H1 (cell line): ENCODE data around the gene TMED5. TPM values are rescaled to one million over a fixed set of nuclear protein-coding genes. Genes with fewer than 3 reads are reported as not detected.

Experiments used
- CTCF ChIA-PET: fragments of 300-600 bp; sonication (Branson Sonifier 250); formaldehyde crosslinking; loops from one replicate; lab custom pipeline; 2021; ENCODE audit not compliant: partially characterized antibody; lab: Charles Lee
- POLR2A ChIA-PET: fragments of 300-600 bp; sonication (Branson Sonifier 250); formaldehyde crosslinking; loops from one replicate; lab custom pipeline; 2021; ENCODE audit warnings: inconsistent platforms; ENCODE audit not compliant: partially characterized antibody; lab: Charles Lee
- DNase-seq, 2 experiments: peaks; one replicate each; pipeline versions ENCODE4 v3.0.0 to v3.0.0-alpha.2; 2010 to 2022; ENCODE audit warnings: low spot score in 2 of 2, low read depth in 1 of 2, mixed read lengths in 1 of 2
- FAIRE-seq: peaks from 2 replicates; lab custom pipeline; 2011; peaks lifted over from hg19 to GRCh38; lab: Jason Lieb, UNC
- H2AFZ ChIP-seq: 2 replicates; pipeline ENCODE4 v1.8.1; 2012; ENCODE audit warnings: low read length, inconsistent platforms
- H2AK5ac ChIP-seq: 2 replicates; pipeline ENCODE4 v1.6.1; 2013; ENCODE audit warnings: low read depth, low read length
- H2BK120ac ChIP-seq: replicated peaks from 2 replicates; pipeline ENCODE3; 2013; ENCODE audit warnings: low read depth, low read length, inconsistent platforms
- H2BK12ac ChIP-seq: 2 replicates; pipeline ENCODE4 v1.6.1; 2013; ENCODE audit warnings: low read depth, low read length
- H2BK15ac ChIP-seq: 2 replicates; pipeline ENCODE4 v1.6.1; 2013; ENCODE audit warnings: low read length
- H2BK20ac ChIP-seq: 2 replicates; pipeline ENCODE4 v1.6.1; 2013; ENCODE audit warnings: low read length
- H2BK5ac ChIP-seq: 2 replicates; pipeline ENCODE4 v1.6.1; 2013; ENCODE audit warnings: low read depth, low read length
- H3K14ac ChIP-seq: 2 replicates; pipeline ENCODE4 v1.6.1; 2013; ENCODE audit warnings: inconsistent platforms; ENCODE audit not compliant: insufficient read length
- H3K18ac ChIP-seq: 2 replicates; pipeline ENCODE4 v1.6.1; 2013; ENCODE audit warnings: low read length; ENCODE audit errors: extremely low read depth
- H3K23ac ChIP-seq: 2 replicates; pipeline ENCODE4 v1.6.1; 2013; ENCODE audit warnings: inconsistent platforms; ENCODE audit not compliant: insufficient read length
- H3K23me2 ChIP-seq: 2 replicates; pipeline ENCODE4 v1.6.1; 2013; ENCODE audit warnings: low read depth, low read length
- H3K27ac ChIP-seq: 2 replicates; pipeline ENCODE4 v1.6.1; 2011; ENCODE audit warnings: low read depth, low read length, inconsistent platforms
- H3K27me3 ChIP-seq, 4 experiments: replicated peaks in 1 of 4; 1 replicate in 1 of 4; 2 replicates in 3 of 4; pipeline versions ENCODE4 v1.6.1 to v1.8.1; 2011 to 2013; ENCODE audit warnings: low read length in 3 of 4, mild to moderate bottlenecking in 3 of 4, inconsistent platforms in 2 of 4, mixed read lengths in 2 of 4, moderate library complexity in 1 of 4; ENCODE audit not compliant: control insufficient read depth in 3 of 4, insufficient read depth in 3 of 4; ENCODE audit errors: extremely low read depth in 1 of 4
- H3K36me3 ChIP-seq, 4 experiments: 2 replicates each; pipeline versions ENCODE4 v1.6.1 to v1.8.1; 2011 to 2013; ENCODE audit warnings: mild to moderate bottlenecking in 4 of 4, low read length in 3 of 4, moderate library complexity in 2 of 4, control low read depth in 1 of 4, inconsistent platforms in 1 of 4; ENCODE audit not compliant: insufficient read depth in 4 of 4, control insufficient read depth in 2 of 4
- H3K4ac ChIP-seq: replicated peaks from 2 replicates; pipeline ENCODE3; 2013; ENCODE audit warnings: low read length, low read depth, mixed read lengths, inconsistent platforms; ENCODE audit not compliant: insufficient read length
- H3K4me1 ChIP-seq, 4 experiments: replicated peaks in 1 of 4; 1 replicate in 1 of 4; 2 replicates in 3 of 4; pipeline versions ENCODE4 v1.6.1 to v1.8.1; 2011 to 2013; ENCODE audit warnings: low read length in 3 of 4, inconsistent platforms in 2 of 4, mixed read lengths in 1 of 4; ENCODE audit not compliant: insufficient read depth in 4 of 4, control insufficient read depth in 3 of 4
- H3K4me2 ChIP-seq, 2 experiments: 2 replicates each; pipeline versions ENCODE4 v1.6.1 to v1.8.1; 2011 to 2013; ENCODE audit warnings: low read depth in 2 of 2, low read length in 2 of 2, control low read depth in 1 of 2, inconsistent platforms in 1 of 2, mild to moderate bottlenecking in 1 of 2; ENCODE audit not compliant: insufficient read depth in 1 of 2
- H3K4me3 ChIP-seq, 4 experiments: fragments of 200-600, 300-600 bp in 1 of 4; sonication (generic), shearing (Covaris generic), sonication (Bioruptor Twin) in 1 of 4; 2 replicates each; pipeline versions ENCODE4 v1.5.1 to v1.8.1; 2011 to 2016; ENCODE audit warnings: low read length in 4 of 4, low read depth in 3 of 4, control low read depth in 2 of 4, inconsistent platforms in 2 of 4, mild to moderate bottlenecking in 2 of 4, mixed read lengths in 1 of 4, moderate library complexity in 1 of 4; ENCODE audit not compliant: insufficient read depth in 2 of 4; ENCODE audit errors: extremely low read depth in 1 of 4
- H3K56ac ChIP-seq: replicated peaks from 2 replicates; pipeline ENCODE3; 2013; ENCODE audit warnings: low read depth, mild to moderate bottlenecking, mixed read lengths, low read length, inconsistent platforms; ENCODE audit not compliant: insufficient read length
- H3K79me1 ChIP-seq: 2 replicates; pipeline ENCODE4 v1.6.1; 2013; ENCODE audit warnings: low read depth, low read length, control low read depth
- H3K79me2 ChIP-seq, 2 experiments: 2 replicates each; pipeline versions ENCODE4 v1.6.1 to v1.8.1; 2012 to 2013; ENCODE audit warnings: low read length in 2 of 2, mild to moderate bottlenecking in 2 of 2, inconsistent platforms in 1 of 2; ENCODE audit not compliant: insufficient read depth in 2 of 2, control insufficient read depth in 1 of 2
- H3K9ac ChIP-seq, 4 experiments: replicated peaks in 1 of 4; 1 replicate in 1 of 4; 2 replicates in 3 of 4; pipeline versions ENCODE4 v1.6.1 to v1.8.1; 2011 to 2013; ENCODE audit warnings: low read depth in 3 of 4, low read length in 3 of 4, control low read depth in 2 of 4, mild to moderate bottlenecking in 2 of 4, moderate library complexity in 2 of 4, inconsistent platforms in 1 of 4; ENCODE audit errors: extremely low read depth in 1 of 4
- H3K9me3 ChIP-seq, 2 experiments: 2 replicates each; pipeline versions ENCODE4 v1.6.1 to v1.8.1; 2012 to 2013; ENCODE audit warnings: mild to moderate bottlenecking in 2 of 2, moderate library complexity in 2 of 2, control low read depth in 1 of 2, inconsistent platforms in 1 of 2, low read depth in 1 of 2, low read length in 1 of 2, mixed read lengths in 1 of 2; ENCODE audit not compliant: insufficient read depth in 2 of 2
- H4K20me1 ChIP-seq, 2 experiments: replicated peaks in 1 of 2; 2 replicates each; pipeline versions ENCODE3 to v1.8.1; 2011 to 2013; ENCODE audit warnings: inconsistent platforms in 2 of 2, low read length in 2 of 2, mild to moderate bottlenecking in 1 of 2; ENCODE audit not compliant: insufficient read depth in 2 of 2, control insufficient read depth in 1 of 2
- H4K5ac ChIP-seq: 2 replicates; pipeline ENCODE4 v1.6.1; 2013; ENCODE audit warnings: low read length, low read depth, mixed read lengths, inconsistent platforms; ENCODE audit not compliant: insufficient read length
- H4K8ac ChIP-seq: 2 replicates; pipeline ENCODE4 v1.8.0; 2013; ENCODE audit warnings: mild to moderate bottlenecking, moderate library complexity, low read length, inconsistent platforms; ENCODE audit not compliant: insufficient read depth; ENCODE audit errors: extremely low read depth
- H4K91ac ChIP-seq: replicated peaks from 2 replicates; pipeline ENCODE3; 2013; ENCODE audit warnings: low read length, mixed read lengths, inconsistent platforms; ENCODE audit not compliant: insufficient read length
- BCL11A ChIP-seq, 2 experiments: IDR thresholded peaks; one replicate each; pipeline ENCODE4 v1.6.1; 2011; ENCODE audit warnings: low read depth in 2 of 2, low read length in 2 of 2, mild to moderate bottlenecking in 2 of 2
- CBX5 ChIP-seq: fragments of 300-800, 300-1000 bp; sonication (generic); IDR thresholded peaks from 2 replicates; pipeline ENCODE4 v1.7.1; 2016; ENCODE audit warnings: antibody characterized with exemption, low read length, low read depth
- CHD1 ChIP-seq: IDR thresholded peaks from 2 replicates; pipeline ENCODE4 v1.6.1; 2012; ENCODE audit warnings: low read depth, low read length, improper control_type of control experiment
- GABPA ChIP-seq: IDR thresholded peaks from 2 replicates; pipeline ENCODE4 v1.6.1; 2011; ENCODE audit warnings: mild to moderate bottlenecking, low read length, moderate library complexity, borderline replicate concordance; ENCODE audit not compliant: insufficient read depth
- GTF2F1 ChIP-seq: IDR thresholded peaks from 2 replicates; pipeline ENCODE4 v1.6.1; 2012; ENCODE audit warnings: low read depth, low read length, improper control_type of control experiment, borderline replicate concordance
- HDAC2 ChIP-seq, 2 experiments: fragments of 300-600 bp in 1 of 2; sonication (generic) in 1 of 2; IDR thresholded peaks; 2 replicates each; pipeline ENCODE4 v1.6.1; 2011 to 2012; ENCODE audit warnings: low read depth in 2 of 2, low read length in 2 of 2, mild to moderate bottlenecking in 2 of 2, moderate library complexity in 2 of 2, borderline replicate concordance in 1 of 2, inconsistent platforms in 1 of 2
- KDM5A ChIP-seq: fragments of 200-600 bp; IDR thresholded peaks from 2 replicates; pipeline ENCODE4 v1.7.1; 2012; ENCODE audit warnings: mild to moderate bottlenecking, low read length, inconsistent platforms, mixed read lengths
- MAX ChIP-seq: IDR thresholded peaks from 2 replicates; pipeline ENCODE4 v1.6.1; 2012; ENCODE audit warnings: inconsistent platforms
- SP1 ChIP-seq: IDR thresholded peaks from 2 replicates; pipeline ENCODE4 v1.6.1; 2011; ENCODE audit warnings: low read depth, low read length
- TAF1 ChIP-seq: IDR thresholded peaks from 2 replicates; pipeline ENCODE4 v1.6.1; 2011; ENCODE audit warnings: mild to moderate bottlenecking, low read depth, low read length
- WGBS, 2 experiments: shearing (Covaris generic) in 1 of 2; methylation state at CpG; one replicate each; pipeline versions ENCODE4 v1.1.6 to v1.1.7; 2013 to 2015; ENCODE audit warnings: low lambda C conversion rate in 2 of 2, mixed read lengths in 2 of 2, inconsistent platforms in 1 of 2, low coverage in 1 of 2, missing lambda C conversion rate in 1 of 2; ENCODE audit not compliant: insufficient replicate concordance in 2 of 2, insufficient coverage in 1 of 2, insufficient read length in 1 of 2; ENCODE audit errors: extremely low coverage in 1 of 2, missing lambda C conversion rate in 1 of 2; 5-methylcytosine and 5-hydroxymethylcytosine counted together
- polyA plus RNA-seq, 7 experiments: library from polyadenylated mRNA; depleted of rRNA in 3 of 7; stranded (reverse) in 5 of 7; unstranded in 2 of 7; fragments of >200 nt in 5 of 7; fragments of 200-250 nt in 2 of 7; gene quantifications; 1 replicate in 5 of 7; 2 replicates in 1 of 7; 4 replicates in 1 of 7; pipeline versions ENCODE4 v1.2.1 to v1.2.3, GENCODE V29; 2011 to 2013; ENCODE audit warnings: missing spikeins in 2 of 7, mixed read lengths in 2 of 7
- total RNA-seq: library from RNA; stranded (reverse); fragmentation: NEBNext Ultra II Directional; extraction: Animal tissue kit (Norgen Biotek cat#: 25700); gene quantifications from 2 replicates; pipeline ENCODE4 v1.2.1, GENCODE V29; 2021

The TMED5 gene
- total and polyA plus RNA-seq, 2 of the 8 experiments (the other 6 are each of a cell fraction or from before 2014, with no cell fraction given), result 14.8 to 32.8 TPM

- no peaks in the 10 kb centered on the region for H3K27me3 ChIP-seq
- H4K91ac ChIP-seq, result no peak overlapping the region
- FAIRE-seq, result no peak
- no peak overlapping the region for H3K14ac ChIP-seq
- no peaks in the 10 kb centered on the region; a peak in 1 of 7 replicates for H3K4me1 ChIP-seq
- no peaks in the 10 kb centered on the region for H4K20me1 ChIP-seq
- no peaks in the 10 kb centered on the region for H3K9me3 ChIP-seq
- no peaks in the 10 kb centered on the region for H3K79me1 ChIP-seq
- H3K4ac ChIP-seq, result no peak overlapping the region
- no peak overlapping the region for H3K4me3 ChIP-seq
- no peak overlapping the region for H3K18ac ChIP-seq
- H4K8ac ChIP-seq, result no peak overlapping the region
- no peak overlapping the region for H3K56ac ChIP-seq
- no peak overlapping the region for H4K5ac ChIP-seq
- no peak overlapping the region for H3K4me2 ChIP-seq
- ChIA-PET CTCF (no interaction called here), POLR2A (interaction anchor here (0.7 to 1.0 kb wide), 2 partner anchors 13 to 19 kb away, joined by 3 read pairs; no protein-coding TSS in a partner anchor)
- H2BK120ac ChIP-seq, result no peak overlapping the region
- H3K79me2 ChIP-seq, result no peaks in the 10 kb centered on the region; a peak in 1 of 4 replicates
- H3K36me3 ChIP-seq, result peaks cover 0 to 24% (median 0%) of the 10 kb centered on the region in 4 experiments; a peak in 3 of 8 replicates
- no peak overlapping the region for H2BK15ac ChIP-seq
- H2AFZ ChIP-seq, result no peak overlapping the region
- no peak overlapping the region for H2BK20ac ChIP-seq
- WGBS, 2 experiments, result 81% methylated on average over 1 of the region's 1 CpG; no CpG with 5 or more reads in 1 of the 2 experiments
- H2BK12ac ChIP-seq, result no peak overlapping the region
- no peak overlapping the region for H3K23ac ChIP-seq
- no peak for DNase-seq
- no peak overlapping the region for H2AK5ac ChIP-seq
- TF ChIP-seq TAF1 (no peak), GABPA (no peak), HDAC2 (IDR thresholded peaks at IDR 0.05; ENCODE audit: borderline replicate concordance in 1 of 2, low read depth in 2 of 2, low read length in 2 of 2) (no peak), CHD1 (no peak), SP1 (no peak), BCL11A (IDR thresholded peaks at IDR 0.05; ENCODE audit: low read depth in 2 of 2, low read length in 2 of 2) (no peak), GTF2F1 (no peak), CBX5 (no peak), KDM5A (no peak), MAX (no peak)
- no peak overlapping the region for H3K9ac ChIP-seq
- no peak overlapping the region for H2BK5ac ChIP-seq
- H3K27ac ChIP-seq, result no peak overlapping the region
- no peaks in the 10 kb centered on the region for H3K23me2 ChIP-seq
Measured at GRCh38 chr1:93150729-93151128, 29.5 kb downstream of the TMED5 start.
